BJ (cell line): Measurements from ENCODE around the gene CEP164. TPM values are rescaled to one million over a fixed set of nuclear protein-coding genes. Genes with fewer than 3 reads are reported as not detected.

Experiments used
- CTCF ChIA-PET: fragments of 350-600 bp; formaldehyde crosslinking; extraction: SDS; loops from one replicate; lab custom pipeline; 2021; ENCODE audit warnings: antibody characterized with exemption, inconsistent platforms; lab: Yijun Ruan, JAX
- POLR2A ChIA-PET: fragments of 300-600 bp; sonication (Branson Sonifier 250); formaldehyde crosslinking; extraction: SDS; loops from one replicate; lab custom pipeline; 2021; ENCODE audit warnings: antibody characterized with exemption; lab: Charles Lee
- DNase-seq: peaks from one replicate; pipeline ENCODE4 v3.0.0-alpha.2; 2011; ENCODE audit warnings: low read depth
- H3K27me3 ChIP-seq: 2 replicates; pipeline ENCODE4 v1.6.0; 2011; ENCODE audit warnings: low read length; ENCODE audit not compliant: control insufficient read depth, insufficient read depth
- H3K36me3 ChIP-seq: 2 replicates; pipeline ENCODE4 v1.5.1; 2011; ENCODE audit warnings: low read length; ENCODE audit not compliant: control insufficient read depth, insufficient read depth
- H3K4me3 ChIP-seq: 2 replicates; pipeline ENCODE4 v1.5.1; 2011; ENCODE audit warnings: low read depth, mild to moderate bottlenecking, control low read depth, low read length
- CTCF ChIP-seq: IDR thresholded peaks from 2 replicates; pipeline ENCODE4 v1.5.1; 2011; ENCODE audit warnings: low read depth, mild to moderate bottlenecking, control low read depth, inconsistent platforms, low read length, moderate library complexity; ENCODE audit not compliant: insufficient read depth
- polyA plus RNA-seq: library from polyadenylated mRNA; depleted of rRNA; stranded (reverse); fragments of >200 nt; gene quantifications from 2 replicates; pipeline ENCODE4 v1.2.3, GENCODE V29; 2011

CEP164 gene
- polyA plus RNA-seq, 1 experiment, result 27.4 TPM

GRCh38 chr11:117444711-117445658, 117.3 kb downstream of the CEP164 start:
- POLR2A ChIA-PET, result no interaction called here
- CTCF ChIA-PET, result interaction anchor here (1.1 to 2.5 kb wide), 4 partner anchors 19 to 387 kb away, joined by 3 to 17 read pairs (median 9); no protein-coding TSS in a partner anchor
- Histone ChIP-seq H3K4me3 (no peak overlapping the region), H3K36me3 (no peaks in the 10 kb centered on the region), H3K27me3 (peaks cover 19% of the 10 kb centered on the region)
- TF ChIP-seq CTCF, result no peak
- no peak for DNase-seq

GRCh38 chr11:117449111-117449693, 121.5 kb downstream of the CEP164 start:
- DNase-seq, result no peak
- no peak for TF ChIP-seq CTCF
- ChIA-PET CTCF (interaction anchor here (1.4 kb wide), 1 partner anchor 23 kb away, joined by 3 read pairs; no protein-coding TSS in a partner anchor), POLR2A (no interaction called here)
- Histone ChIP-seq H3K27me3 (peaks cover 4% of the 10 kb centered on the region), H3K36me3 (no peaks in the 10 kb centered on the region), H3K4me3 (no peak overlapping the region)

- Histone ChIP-seq H3K36me3 (no peaks in the 10 kb centered on the region), H3K27me3 (peaks cover 2% of the 10 kb centered on the region), H3K4me3 (no peak overlapping the region)
- CTCF ChIA-PET, result interaction anchor here (1.6 to 2.4 kb wide), 2 partner anchors 28 kb away, joined by 4 to 7 read pairs; no protein-coding TSS in a partner anchor
- no peak for TF ChIP-seq CTCF
- POLR2A ChIA-PET, result no interaction called here
- no peak for DNase-seq
Observed at GRCh38 chr11:117453886-117454563, 126.4 kb downstream of the CEP164 start.

GRCh38 chr11:117454564-117454917, 126.9 kb downstream of the CEP164 start:
- Histone ChIP-seq H3K36me3 (no peaks in the 10 kb centered on the region), H3K27me3 (peaks cover 2% of the 10 kb centered on the region), H3K4me3 (no peak overlapping the region)
- no peak for TF ChIP-seq CTCF
- CTCF ChIA-PET, result interaction anchor here (2.4 kb wide), 1 partner anchor 28 kb away, joined by 7 read pairs; no protein-coding TSS in a partner anchor
- POLR2A ChIA-PET, result no interaction called here
- no peak for DNase-seq
